Glomerular visceral epithelial cell (primary cell): ENCODE data around the gene EPS8.
"Not testable (repeated sequence)": the region's sequence is repeated elsewhere in the genome, so short reads cannot be mapped to it uniquely, and the experiment has no call there.

Source experiments
- DNase-seq: peaks from one replicate; pipeline ENCODE4 v3.0.0-alpha.2; 2016; ENCODE audit errors: extremely low spot score

The EPS8 gene

DNA sequence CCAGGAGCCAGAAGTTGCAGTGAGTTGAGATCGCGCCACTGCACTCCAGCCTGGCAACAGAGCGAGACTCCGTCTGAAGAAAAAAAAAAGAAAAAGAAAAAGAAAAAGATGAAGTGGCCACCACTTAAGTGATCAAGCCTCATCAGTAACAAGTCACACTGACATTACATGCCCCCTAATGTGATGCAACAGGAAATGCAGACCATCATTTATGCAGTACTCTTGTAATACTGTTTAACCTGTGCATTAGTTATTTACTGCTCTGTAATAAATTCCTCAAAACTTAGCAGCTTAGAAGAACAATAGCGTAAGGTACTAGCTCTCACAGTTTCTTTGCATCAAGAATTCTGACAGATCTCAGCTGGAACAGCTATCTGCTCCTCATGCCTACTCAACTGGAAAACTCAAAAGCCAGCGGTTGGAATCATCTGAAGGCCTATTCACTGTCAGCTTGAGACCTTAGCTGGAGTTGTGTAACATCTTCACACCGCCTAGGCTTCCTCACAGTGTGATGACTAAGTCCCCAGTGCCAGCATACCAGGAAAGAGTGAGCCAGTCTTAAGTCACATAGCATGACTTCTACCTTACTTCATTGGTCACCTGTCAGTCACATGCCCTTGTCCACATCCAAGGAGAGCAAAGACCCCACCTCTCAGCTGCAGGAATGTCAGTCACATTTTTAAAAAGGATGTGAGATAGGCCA lies 31.5 kb downstream of the EPS8 start:
- DNase-seq, result peak; percentile 92

DNA sequence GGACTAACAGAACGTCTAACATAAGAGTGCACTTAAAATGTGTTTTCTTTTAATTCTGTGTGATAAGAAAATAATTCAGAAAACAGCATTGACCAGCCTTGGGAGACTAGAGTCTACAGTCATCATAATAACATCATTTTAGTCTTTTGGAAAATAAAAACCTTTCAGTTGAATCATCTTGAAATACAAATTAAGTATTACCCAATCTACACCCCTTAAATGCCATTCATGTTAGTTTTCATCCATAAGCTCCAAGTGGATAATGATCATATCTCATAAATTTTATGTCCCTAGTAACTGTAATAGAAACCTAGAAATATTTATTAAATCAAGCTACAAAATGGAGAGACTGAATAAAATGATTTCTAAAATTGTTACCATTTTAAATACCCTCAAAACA lies 32.4 kb downstream of the EPS8 start:
- DNase-seq, result no peak

DNA sequence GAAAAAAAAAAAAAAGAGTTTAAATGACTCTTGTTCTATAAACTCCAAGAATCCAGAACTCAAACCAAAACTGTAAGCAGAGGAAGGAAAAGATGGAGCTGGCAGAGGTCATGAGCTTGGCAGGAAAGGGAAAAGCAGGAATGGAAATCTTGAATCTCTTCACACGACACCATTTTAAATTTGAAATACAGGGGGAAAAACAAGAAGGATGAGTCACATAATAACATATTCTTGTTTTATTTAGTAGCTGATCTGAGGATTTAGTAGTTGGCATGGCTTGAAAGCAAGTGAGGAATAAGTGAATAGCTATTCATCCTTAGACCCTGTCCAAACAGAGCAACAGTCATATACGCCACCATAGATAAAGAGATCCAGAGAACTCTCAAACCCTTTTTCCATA lies 35.0 kb downstream of the EPS8 start:
- DNase-seq, result no peak

DNA sequence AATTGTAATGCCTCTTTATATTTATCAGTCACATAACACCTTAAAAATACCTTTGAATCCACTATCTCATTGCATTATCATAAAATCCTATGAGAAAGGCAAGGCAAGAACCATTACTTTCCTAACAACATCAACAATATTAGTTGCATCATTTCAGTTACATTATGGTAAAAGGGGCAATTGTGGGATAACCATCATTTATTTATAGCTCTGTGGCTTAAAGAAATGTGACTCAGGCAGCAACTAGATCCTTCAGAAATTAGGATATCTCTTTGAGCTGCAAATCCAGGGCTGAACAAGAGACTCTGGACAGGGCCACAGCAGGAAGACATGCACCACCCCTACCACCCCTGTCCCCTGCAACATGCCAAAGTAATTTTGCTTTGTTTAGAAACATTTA lies 36.4 kb downstream of the EPS8 start:
- no peak for DNase-seq

GRCh38 chr12:15751741-15752140 lies 37.4 kb downstream of the EPS8 start:
- DNase-seq, result no peak

DNA sequence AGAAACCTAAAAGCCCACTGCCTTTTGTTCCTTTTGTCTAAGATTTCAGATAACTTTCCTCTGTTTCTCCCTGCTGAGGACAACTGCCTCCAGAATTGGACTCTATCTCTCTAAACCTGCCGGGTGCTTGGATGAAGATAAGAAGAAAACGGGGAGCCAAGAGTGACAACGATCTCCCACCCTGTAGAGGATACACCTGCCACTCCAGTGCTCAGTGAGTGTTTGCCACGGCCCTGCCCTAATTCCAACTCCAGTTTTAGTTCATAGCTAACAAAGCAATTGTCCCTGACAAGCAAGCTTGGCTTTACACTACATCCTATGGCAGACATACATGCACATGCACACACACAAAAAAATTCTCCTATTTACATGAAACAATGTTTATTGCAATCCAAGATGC lies 39.3 kb downstream of the EPS8 start:
- DNase-seq, result no peak

DNA sequence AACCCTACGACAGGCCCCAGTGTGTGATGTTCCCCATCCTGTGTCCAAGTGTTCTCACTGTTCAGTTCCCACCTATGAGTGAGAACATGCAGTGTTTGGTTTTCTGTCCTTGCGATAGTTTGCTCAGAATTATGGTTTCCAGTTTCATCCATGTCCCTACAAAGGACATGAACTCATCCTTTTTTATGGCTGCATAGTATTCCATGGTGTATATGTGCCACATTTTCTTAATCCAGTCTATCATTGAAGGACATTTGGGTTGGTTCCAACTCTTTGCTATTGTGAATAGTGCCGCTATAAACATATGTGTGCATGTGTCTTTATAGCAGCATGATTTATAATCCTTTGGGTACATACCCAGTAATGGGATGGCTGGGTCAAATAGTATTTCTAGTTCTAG lies 47.3 kb downstream of the EPS8 start:
- not testable (repeated sequence) for DNase-seq

GRCh38 chr12:15741082-15741481 lies 48.1 kb downstream of the EPS8 start:
- DNase-seq, result no peak

- not testable (repeated sequence) for DNase-seq
These were observed 48.8 kb downstream of the EPS8 start for GRCh38 chr12:15740389-15740788.

DNA sequence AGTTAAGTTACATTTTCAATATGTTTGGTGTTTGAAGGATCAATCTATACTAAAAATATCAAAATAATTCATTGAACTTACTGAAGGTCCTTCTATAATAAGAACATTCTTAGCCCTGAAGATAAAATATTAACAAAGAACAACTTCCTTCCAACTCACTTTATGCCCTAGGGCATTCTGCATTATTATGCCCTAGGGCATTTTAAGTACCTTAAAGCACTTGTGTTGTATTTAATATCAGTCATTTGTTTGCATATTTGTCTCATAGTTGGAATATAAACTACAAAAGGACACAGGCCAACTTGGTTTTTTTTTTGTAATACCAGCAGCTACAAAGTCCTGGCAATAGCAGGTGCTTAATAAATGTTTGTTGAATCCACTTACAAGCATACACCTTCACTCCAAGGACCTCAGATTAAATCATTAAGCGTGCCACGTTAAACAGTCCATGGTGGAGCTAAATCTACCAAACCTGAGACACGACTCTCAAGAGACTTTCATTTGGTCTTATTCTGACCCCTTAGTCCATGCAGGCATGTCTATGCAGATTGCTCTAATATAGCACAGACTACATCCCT lies 50.7 kb downstream of the EPS8 start:
- DNase-seq, result no peak

DNA sequence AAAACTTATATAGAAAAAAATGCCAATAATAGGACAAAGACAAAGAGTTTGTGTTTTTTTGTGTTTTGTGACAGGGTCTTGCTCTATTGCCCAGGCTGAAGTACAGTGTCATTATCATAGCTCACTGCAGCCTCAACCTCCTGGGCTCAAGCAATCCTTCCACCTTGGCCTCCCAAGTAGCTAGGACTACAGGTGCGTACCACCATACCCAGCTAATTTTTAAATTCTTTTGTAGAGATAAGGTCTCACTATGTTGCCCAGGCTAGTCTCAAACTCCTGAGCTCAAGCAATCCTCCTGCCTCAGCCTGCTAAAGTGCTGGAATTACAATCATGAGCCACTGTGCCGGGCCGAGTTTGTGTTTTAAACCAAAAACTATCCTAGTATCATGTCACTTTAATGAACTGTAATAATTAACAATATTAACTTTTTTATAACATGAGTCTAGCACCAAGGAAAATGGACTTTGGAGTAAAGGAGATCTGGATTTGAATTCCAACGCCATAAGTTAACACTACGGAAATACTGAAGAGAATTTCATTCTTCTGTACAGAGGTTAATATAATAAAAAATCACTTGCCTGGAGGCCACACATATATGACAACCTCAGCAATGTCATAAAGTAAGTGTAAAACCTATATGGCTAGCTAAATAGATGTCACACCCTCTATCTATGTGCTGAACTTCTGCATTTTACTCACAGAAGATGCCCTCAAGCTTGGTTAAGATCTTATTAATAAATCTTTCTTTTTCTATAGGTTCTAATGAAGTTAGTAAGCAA lies 53.2 kb downstream of the EPS8 start:
- DNase-seq, result no peak

- no peak for DNase-seq
These were observed 56.1 kb downstream of the EPS8 start for GRCh38 chr12:15733136-15733535.

DNA sequence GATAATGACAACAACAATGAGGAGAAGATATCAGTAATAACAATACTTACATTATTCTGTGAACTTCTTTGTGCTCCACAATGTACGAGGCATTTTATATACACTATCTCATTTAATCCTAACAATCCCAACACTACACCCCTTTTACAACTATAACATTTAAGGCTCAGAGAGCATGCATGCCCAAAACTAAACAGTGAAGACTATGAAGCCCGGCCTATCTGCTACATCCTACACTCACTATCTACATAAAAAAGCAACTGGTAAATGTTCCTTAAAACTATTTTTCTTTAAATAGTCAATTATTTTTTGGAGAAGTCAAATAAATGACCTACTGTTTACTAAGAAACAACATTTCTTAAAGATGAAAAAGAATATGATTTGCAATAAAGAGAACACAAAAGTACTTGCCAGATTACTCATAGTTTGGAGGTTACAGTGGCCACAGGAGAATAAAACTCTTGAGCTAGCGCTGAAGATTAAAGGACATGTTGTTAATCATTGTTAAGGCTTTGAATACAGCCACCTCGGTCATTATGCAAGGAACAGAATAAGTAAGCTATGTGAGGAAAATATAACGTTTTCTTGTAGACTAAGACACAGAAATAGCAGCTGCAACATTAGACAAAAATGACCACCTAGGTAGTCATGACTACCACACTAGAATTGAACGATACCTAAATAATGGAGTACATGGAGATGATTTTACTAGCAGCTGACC lies 56.7 kb downstream of the EPS8 start:
- DNase-seq, result peak; percentile 83

- no peak for DNase-seq
These were observed 57.2 kb downstream of the EPS8 start for GRCh38 chr12:15731940-15732339.

DNA sequence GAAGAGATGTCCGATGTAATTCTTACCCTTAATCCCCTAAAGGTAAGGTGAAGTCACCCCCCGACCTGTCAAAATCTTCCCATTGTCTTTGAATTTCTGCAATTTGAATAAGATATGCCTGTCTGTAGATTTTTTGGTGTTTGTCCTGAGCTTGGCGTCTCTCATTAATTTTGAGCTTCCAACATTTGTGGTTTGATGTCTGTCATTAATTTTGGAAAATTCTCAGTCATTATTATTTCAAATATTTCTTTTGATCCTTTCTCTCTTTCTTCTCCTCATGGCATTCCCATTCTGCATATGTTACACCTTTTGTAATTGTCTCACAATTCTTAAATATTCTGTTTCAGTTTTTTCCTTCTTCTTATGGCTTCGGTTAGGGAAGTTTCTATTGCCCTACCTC lies 60.1 kb downstream of the EPS8 start:
- no peak for DNase-seq

- peak; percentile 68 for DNase-seq
These were observed 61.0 kb downstream of the EPS8 start for GRCh38 chr12:15728118-15728598.

DNA sequence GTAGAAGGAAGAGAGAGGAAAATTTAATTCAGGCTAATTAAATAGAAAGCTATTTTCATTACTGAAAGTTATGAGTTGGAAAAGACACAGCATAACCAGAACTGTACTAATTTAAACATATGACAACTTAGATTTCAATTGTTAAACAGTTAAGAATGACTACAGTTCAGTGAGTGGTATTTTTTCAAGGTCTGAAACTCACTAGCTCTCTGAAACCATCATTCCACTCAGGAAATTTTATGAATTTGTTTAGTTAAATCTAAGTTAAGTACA lies 62.4 kb downstream of the EPS8 start:
- DNase-seq, result no peak

DNA sequence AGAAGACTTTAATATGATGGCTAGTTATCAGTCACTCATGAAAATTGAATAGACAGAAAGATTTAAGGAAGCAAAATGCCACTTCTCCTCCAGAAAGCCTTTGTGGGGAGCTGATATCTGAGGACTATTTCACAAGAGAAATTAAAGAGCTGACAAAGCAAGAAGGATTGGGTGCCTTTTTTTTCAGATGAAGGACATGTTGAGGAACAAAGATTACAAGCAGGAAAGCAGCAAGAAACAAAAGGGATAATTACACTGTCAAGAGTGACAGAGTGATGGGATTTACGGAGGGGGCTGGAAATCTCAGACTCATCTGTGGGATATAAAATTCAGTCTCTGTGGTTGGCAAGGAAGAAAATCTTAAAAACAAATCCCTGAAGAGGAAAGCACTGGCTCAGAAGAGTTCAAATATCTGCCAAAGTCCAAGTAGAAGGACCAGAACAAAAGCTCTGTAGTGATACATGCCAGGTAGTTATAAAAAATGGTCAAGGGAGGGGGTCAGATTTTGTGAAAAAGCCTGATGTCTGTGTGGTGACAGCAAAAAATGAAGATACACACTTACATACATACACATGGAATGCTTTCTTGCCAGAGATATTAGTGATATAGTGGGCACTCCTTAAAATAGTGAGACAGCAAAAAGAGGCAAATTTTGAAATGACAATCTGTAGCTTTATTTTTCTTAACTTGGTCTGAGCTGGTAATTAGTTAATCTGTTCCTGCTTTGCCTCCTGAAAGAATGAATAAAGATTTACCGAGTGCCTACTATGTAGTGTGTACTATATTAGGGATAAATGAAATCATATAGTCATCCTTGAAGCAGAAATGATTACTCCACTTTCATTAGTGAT lies 62.9 kb downstream of the EPS8 start:
- no peak for DNase-seq

- no peak for DNase-seq
These were observed 66.2 kb downstream of the EPS8 start for GRCh38 chr12:15722951-15723350.

GRCh38 chr12:15721316-15722115 lies 67.7 kb downstream of the EPS8 start:
- DNase-seq, result no peak

DNA sequence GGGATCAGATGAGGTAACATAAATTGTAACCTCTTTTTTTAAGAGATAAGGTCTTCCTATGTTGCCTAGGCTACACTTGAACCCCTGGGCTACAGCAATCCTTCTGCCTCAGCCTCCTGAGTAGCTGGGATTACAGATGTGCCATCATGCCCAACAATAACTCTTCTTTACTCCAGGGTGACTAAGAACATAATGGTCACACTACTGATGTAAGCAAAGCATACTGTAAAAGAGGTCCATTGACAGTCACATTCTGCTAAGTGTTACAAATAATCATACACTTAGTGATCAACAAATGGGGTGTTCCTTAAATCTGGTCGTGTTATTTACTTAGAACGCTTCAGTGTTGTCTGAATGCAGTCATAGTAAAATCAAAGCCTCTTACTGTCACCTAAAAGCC lies 68.9 kb downstream of the EPS8 start:
- DNase-seq, result no peak
